22Rv1 (cell line): ENCODE data around the gene SYMPK.

Source experiments
- CTCF ChIP-seq: fragments of 450-650 bp; IDR thresholded peaks from 2 replicates; pipeline ENCODE4 v1.5.1; 2017; ENCODE audit warnings: mild to moderate bottlenecking
- ZFX ChIP-seq: fragments of 450-650 bp; IDR thresholded peaks from 2 replicates; pipeline ENCODE4 v1.6.1; 2017; ENCODE audit warnings: antibody characterized with exemption, borderline replicate concordance

- TF ChIP-seq CTCF (no peak), ZFX (no peak)
These were observed 82.8 kb downstream of the SYMPK start for GRCh38 chr19:45780146-45780447.
